Measurements from ENCODE around the gene BRD3OS.

BRD3OS gene

GRCh38 chr9:134024214-134024792 lies 978 bp upstream of the BRD3OS start:
- no peak for TF ChIP-seq SNAI2 (CRISPR knock-in tag; IDR thresholded peaks at IDR 0.05)
- TF ChIP-seq ZNF70 (CRISPR knock-in tag; IDR thresholded peaks at IDR 0.05), result peak; percentile 64
- TF ChIP-seq RARB (CRISPR knock-in tag; IDR thresholded peaks at IDR 0.05), result no peak
- peak; percentile 7; the same call in 2 of the 3 replicates for ATAC-seq

GRCh38 chr9:134025606-134026541 lies 593 bp downstream of the BRD3OS start:
- ATAC-seq, result peak; percentile 53
- no peak for TF ChIP-seq ZNF8 (CRISPR knock-in tag; IDR thresholded peaks at IDR 0.05)

- no peak for TF ChIP-seq ISL1 (CRISPR knock-in tag; IDR thresholded peaks at IDR 0.05)
- no peak for ATAC-seq
These were observed 1.3 kb downstream of the BRD3OS start for GRCh38 chr9:134026581-134026980.

- TF ChIP-seq ESRRG (CRISPR knock-in tag; IDR thresholded peaks at IDR 0.05), result no peak
- TF ChIP-seq ZFP30 (CRISPR knock-in tag; IDR thresholded peaks at IDR 0.05), result no peak
- no peak for TF ChIP-seq GLIS3 (CRISPR knock-in tag; IDR thresholded peaks at IDR 0.05)
- ATAC-seq, result no peak
These were observed 1.7 kb downstream of the BRD3OS start for GRCh38 chr9:134026981-134027380.

GRCh38 chr9:134027561-134027960 lies 2.3 kb downstream of the BRD3OS start:
- no peak for ATAC-seq
- TF ChIP-seq ISL1 (CRISPR knock-in tag; IDR thresholded peaks at IDR 0.05) (no peak), TOX (CRISPR knock-in tag; IDR thresholded peaks at IDR 0.05; ENCODE audit: borderline replicate concordance) (no peak), TSHZ2 (CRISPR knock-in tag; IDR thresholded peaks at IDR 0.05) (no peak), ZFP30 (CRISPR knock-in tag; IDR thresholded peaks at IDR 0.05) (no peak), CREB5 (CRISPR knock-in tag; IDR thresholded peaks at IDR 0.05; ENCODE audit: low read depth) (no peak), CSDC2 (CRISPR knock-in tag; IDR thresholded peaks at IDR 0.05) (no peak), ESRRG (CRISPR knock-in tag; IDR thresholded peaks at IDR 0.05) (no peak), ZC3H10 (CRISPR knock-in tag; IDR thresholded peaks at IDR 0.05) (no peak), BACH2 (CRISPR knock-in tag; IDR thresholded peaks at IDR 0.05; ENCODE audit: borderline replicate concordance) (no peak), ZNF70 (CRISPR knock-in tag; IDR thresholded peaks at IDR 0.05) (no peak), PATZ1 (CRISPR knock-in tag; IDR thresholded peaks at IDR 0.05; ENCODE audit: borderline replicate concordance) (no peak), CSRNP3 (CRISPR knock-in tag; IDR thresholded peaks at IDR 0.05) (no peak), ZFP3 (CRISPR knock-in tag; IDR thresholded peaks at IDR 0.05) (no peak), TCF4 (CRISPR knock-in tag; IDR thresholded peaks at IDR 0.05; ENCODE audit: borderline replicate concordance) (no peak), ZNF565 (CRISPR knock-in tag; conservative IDR thresholded peaks at IDR 0.05; ENCODE audit: low read depth) (no peak), PPARA (CRISPR knock-in tag; IDR thresholded peaks at IDR 0.05; ENCODE audit: borderline replicate concordance) (no peak), ZNF8 (CRISPR knock-in tag; IDR thresholded peaks at IDR 0.05) (no peak)

Data from SK-N-SH treated with all-trans-retinoic acid at 6 μM for 48 hours (cell line).